GM12878 (cell line): Measurements from ENCODE around the gene PLAC8.

ENCODE experiments used
- CTCF ChIP-seq, 3 experiments: IDR thresholded peaks in 2 of 3; conservative IDR thresholded peaks in 1 of 3; 2 replicates each; pipeline ENCODE4 v1.5.1; 2011; ENCODE audit warnings: low read depth in 3 of 3, low read length in 3 of 3, mild to moderate bottlenecking in 3 of 3, control low read depth in 2 of 3, moderate library complexity in 2 of 3, inconsistent platforms in 1 of 3, mixed read lengths in 1 of 3; ENCODE audit not compliant: control insufficient read depth in 2 of 3, insufficient read depth in 1 of 3; ENCODE audit errors: extremely low read depth in 1 of 3
- RAD21 ChIP-seq: IDR thresholded peaks from 2 replicates; pipeline ENCODE4 v1.6.1; 2011; ENCODE audit warnings: mild to moderate bottlenecking, low read depth, low read length, moderate library complexity; ENCODE audit not compliant: insufficient read depth
- RFX5 ChIP-seq: IDR thresholded peaks from 2 replicates; pipeline ENCODE4 v1.6.1; 2011; ENCODE audit warnings: low read depth, low read length, improper control_type of control experiment

- no peak for TF ChIP-seq RFX5
- no peak for TF ChIP-seq RAD21
- TF ChIP-seq CTCF (IDR thresholded peaks at IDR 0.05 in 2 of 3, conservative IDR thresholded peaks at IDR 0.05 in 1 of 3; ENCODE audit: control insufficient read depth in 2 of 3, extremely low read depth in 1 of 3, insufficient read depth in 1 of 3, low read depth in 3 of 3, low read length in 3 of 3), result no peak
Measured at GRCh38 chr4:83093060-83093640, 21.4 kb downstream of the PLAC8 start.
